Testis (tissue), 3 donors: Measurements from ENCODE around the gene VCAM1. TPM values are rescaled to one million over a fixed set of nuclear protein-coding genes. Genes with fewer than 3 reads are reported as not detected.
A peak's percentile ranks its signal among the peaks of the same experiment; 100 is the strongest.
"Not testable (repeated sequence)": the region's sequence is repeated elsewhere in the genome, so short reads cannot be mapped to it uniquely, and the experiment has no call there.

Experiments used
- DNase-seq: peaks from one replicate; pipeline ENCODE4 v3.0.0-alpha.2; 2019
- H3K27ac ChIP-seq, 2 donors: fragments of 200-600 bp; sonication (generic); one replicate each; pipeline ENCODE4 v1.5.1; 2019
- H3K27me3 ChIP-seq: fragments of 200-600 bp; sonication (generic); one replicate; pipeline ENCODE4 v1.5.1; 2019
- H3K36me3 ChIP-seq: fragments of 200-600 bp; sonication (generic); one replicate; pipeline ENCODE4 v1.5.1; 2017; ENCODE audit warnings: low read depth; ENCODE audit errors: missing control alignments
- H3K4me1 ChIP-seq: fragments of 200-600 bp; sonication (generic); one replicate; pipeline ENCODE4 v1.5.1; 2019
- H3K4me3 ChIP-seq, 2 donors: fragments of 200-600 bp; sonication (generic); one replicate each; pipeline ENCODE4 v1.5.1; 2017 to 2019
- H3K9me3 ChIP-seq: fragments of 200-600 bp; sonication (generic); one replicate; pipeline ENCODE4 v1.5.1; 2017
- POLR2A ChIP-seq: fragments of 450-650 bp; IDR thresholded peaks from one replicate; pipeline ENCODE4 v1.6.1; 2017; ENCODE audit warnings: antibody characterized with exemption, mild to moderate bottlenecking, moderate library complexity
- WGBS, 2 donors: methylation state at CpG; one replicate each; pipeline ENCODE4 v1.1.5; 2018; 5-methylcytosine and 5-hydroxymethylcytosine counted together
- intact Hi-C: fragments of 100-400 bp; cut with DNase I; formaldehyde crosslinking; loops from one replicate; pipeline ENCODE4 v1.15.1; 2023; ENCODE audit warnings: low total_unique reads
- polyA plus RNA-seq: library from polyadenylated mRNA; stranded (reverse); fragments of 350-450 nt; fragmentation: Illumina TruSeq; extraction: RNeasy Lipid Tissue Mini Kit (QIAGEN cat#74804); gene quantifications from one replicate; pipeline ENCODE4 v1.2.3, GENCODE V29; 2014; ENCODE audit warnings: low read depth, low replicate concordance; ENCODE audit not compliant: insufficient read depth
- total RNA-seq, 2 donors: library from RNA; depleted of rRNA; stranded (reverse); fragments of >200 nt; gene quantifications; one replicate each; pipeline ENCODE4 v1.2.3, GENCODE V29; 2016
- TF ChIP-seq, protein P1 (sequence below), 3 experiments: fragments of 450-650 bp in 2 of 3; fragments of 200-600 bp in 1 of 3; sonication (generic) in 1 of 3; IDR thresholded peaks; one replicate each; pipeline ENCODE4 v1.5.1; 2016 to 2019; ENCODE audit warnings: antibody characterized with exemption in 3 of 3, mild to moderate bottlenecking in 2 of 3, moderate library complexity in 1 of 3

Gene VCAM1
- total and polyA plus RNA-seq, 3 donors from 2014 or later: 4.1 to 11.7 (median 8.6) TPM

DNA sequence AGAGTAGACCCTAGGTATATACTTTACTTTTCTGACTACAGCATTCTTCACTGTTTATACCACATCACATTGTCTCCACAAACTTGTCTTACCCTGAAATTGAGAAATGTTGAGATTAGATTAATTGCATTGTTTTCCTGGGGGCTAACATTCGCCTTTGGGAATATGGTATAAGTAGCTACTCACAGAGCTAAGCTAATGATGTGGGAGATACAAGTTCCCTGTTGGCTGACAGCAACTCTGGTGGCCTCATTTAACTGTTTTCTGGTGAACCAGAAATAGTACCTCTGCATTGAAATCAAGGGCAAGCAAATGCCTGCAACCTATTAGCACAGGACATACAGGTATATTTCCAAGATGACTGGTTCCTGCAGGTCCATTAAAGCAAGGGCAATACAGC, 13.2 kb upstream of the VCAM1 start:
- Histone ChIP-seq H3K9me3 (no peaks in the 10 kb centered on the region), H3K27ac (no peak overlapping the region), H3K27me3 (no peaks in the 10 kb centered on the region), H3K4me1 (peaks cover 10% of the 10 kb centered on the region), H3K36me3 (no peaks in the 10 kb centered on the region), H3K4me3 (no peak overlapping the region)
- 90 to 92% methylated on average over 1 of the region's 1 CpG for WGBS, 2 donors
- intact Hi-C loops: no loop called here
- DNase-seq: no peak
- TF ChIP-seq, protein P1, sequence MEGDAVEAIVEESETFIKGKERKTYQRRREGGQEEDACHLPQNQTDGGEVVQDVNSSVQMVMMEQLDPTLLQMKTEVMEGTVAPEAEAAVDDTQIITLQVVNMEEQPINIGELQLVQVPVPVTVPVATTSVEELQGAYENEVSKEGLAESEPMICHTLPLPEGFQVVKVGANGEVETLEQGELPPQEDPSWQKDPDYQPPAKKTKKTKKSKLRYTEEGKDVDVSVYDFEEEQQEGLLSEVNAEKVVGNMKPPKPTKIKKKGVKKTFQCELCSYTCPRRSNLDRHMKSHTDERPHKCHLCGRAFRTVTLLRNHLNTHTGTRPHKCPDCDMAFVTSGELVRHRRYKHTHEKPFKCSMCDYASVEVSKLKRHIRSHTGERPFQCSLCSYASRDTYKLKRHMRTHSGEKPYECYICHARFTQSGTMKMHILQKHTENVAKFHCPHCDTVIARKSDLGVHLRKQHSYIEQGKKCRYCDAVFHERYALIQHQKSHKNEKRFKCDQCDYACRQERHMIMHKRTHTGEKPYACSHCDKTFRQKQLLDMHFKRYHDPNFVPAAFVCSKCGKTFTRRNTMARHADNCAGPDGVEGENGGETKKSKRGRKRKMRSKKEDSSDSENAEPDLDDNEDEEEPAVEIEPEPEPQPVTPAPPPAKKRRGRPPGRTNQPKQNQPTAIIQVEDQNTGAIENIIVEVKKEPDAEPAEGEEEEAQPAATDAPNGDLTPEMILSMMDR (IDR thresholded peaks at IDR 0.05): no peak
- no peak for TF ChIP-seq POLR2A

DNA sequence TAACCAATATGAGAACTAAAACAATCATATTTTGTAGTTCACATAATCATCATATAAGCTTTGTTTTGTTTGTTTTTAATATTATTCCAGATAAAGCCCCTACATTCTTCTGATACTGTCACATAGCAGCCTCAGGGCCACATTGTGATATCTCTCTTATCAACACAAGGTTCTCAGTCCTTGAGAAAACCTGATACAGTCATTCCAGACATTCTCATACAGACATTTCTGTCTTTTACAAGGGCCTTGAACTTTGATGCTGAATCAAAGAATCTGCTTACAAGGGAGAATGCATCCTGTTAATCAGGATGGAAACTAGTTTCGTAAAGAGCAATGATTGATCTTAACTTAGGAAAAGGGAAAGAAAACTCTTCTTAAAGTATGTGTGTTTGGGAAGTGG, 12.7 kb upstream of the VCAM1 start:
- Histone ChIP-seq H3K4me3 (no peak overlapping the region), H3K27ac (no peak overlapping the region), H3K36me3 (no peaks in the 10 kb centered on the region), H3K27me3 (no peaks in the 10 kb centered on the region), H3K9me3 (no peaks in the 10 kb centered on the region), H3K4me1 (peaks cover 10% of the 10 kb centered on the region)
- no peak for DNase-seq
- WGBS, 2 donors: 39 to 48% methylated on average over 1 of the region's 1 CpG
- TF ChIP-seq POLR2A: no peak
- TF ChIP-seq, protein P1 (IDR thresholded peaks at IDR 0.05): no peak
- intact Hi-C loops: no loop called here

DNA sequence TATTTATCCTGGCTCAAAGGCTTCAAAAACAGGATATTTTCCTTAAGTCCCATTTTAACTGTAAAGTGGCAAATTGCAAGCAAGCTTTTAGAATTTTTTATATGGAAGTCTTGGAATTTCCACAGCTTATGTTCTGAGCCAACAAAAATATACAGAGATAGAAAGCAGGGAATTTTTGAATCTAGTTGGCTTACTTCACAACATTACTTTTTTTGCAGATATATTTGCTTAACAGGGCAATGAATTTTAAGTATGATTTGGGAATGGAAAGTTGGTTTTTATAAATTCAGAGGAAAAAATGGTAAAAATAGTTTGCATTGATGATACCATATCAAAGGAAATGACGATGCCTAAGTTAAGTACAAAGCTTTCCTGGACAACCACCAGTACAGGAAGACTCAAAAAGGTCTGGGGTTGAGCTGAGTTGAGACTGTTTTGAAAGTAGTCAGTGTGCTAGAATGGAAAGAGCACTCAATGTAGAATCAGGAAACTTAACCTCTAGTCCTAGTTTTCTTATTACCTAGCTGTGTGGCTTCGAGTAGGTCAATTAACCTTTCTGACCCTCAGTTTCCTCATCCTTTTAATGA, 11.0 kb upstream of the VCAM1 start:
- peak overlapping the region in 1 of 2 donors; percentile 43 for H3K27ac ChIP-seq
- H3K4me3 ChIP-seq: no peak overlapping the region
- H3K4me1 ChIP-seq: peaks cover 10% of the 10 kb centered on the region
- H3K36me3 ChIP-seq: no peaks in the 10 kb centered on the region
- DNase-seq: no peak
- TF ChIP-seq, protein P1 (IDR thresholded peaks at IDR 0.05): no peak
- no peak for TF ChIP-seq POLR2A
- H3K9me3 ChIP-seq: no peaks in the 10 kb centered on the region
- intact Hi-C loops: no loop called here
- WGBS, 2 donors: 51 to 69% methylated on average over 2 of the region's 2 CpGs
- no peaks in the 10 kb centered on the region for H3K27me3 ChIP-seq

DNA sequence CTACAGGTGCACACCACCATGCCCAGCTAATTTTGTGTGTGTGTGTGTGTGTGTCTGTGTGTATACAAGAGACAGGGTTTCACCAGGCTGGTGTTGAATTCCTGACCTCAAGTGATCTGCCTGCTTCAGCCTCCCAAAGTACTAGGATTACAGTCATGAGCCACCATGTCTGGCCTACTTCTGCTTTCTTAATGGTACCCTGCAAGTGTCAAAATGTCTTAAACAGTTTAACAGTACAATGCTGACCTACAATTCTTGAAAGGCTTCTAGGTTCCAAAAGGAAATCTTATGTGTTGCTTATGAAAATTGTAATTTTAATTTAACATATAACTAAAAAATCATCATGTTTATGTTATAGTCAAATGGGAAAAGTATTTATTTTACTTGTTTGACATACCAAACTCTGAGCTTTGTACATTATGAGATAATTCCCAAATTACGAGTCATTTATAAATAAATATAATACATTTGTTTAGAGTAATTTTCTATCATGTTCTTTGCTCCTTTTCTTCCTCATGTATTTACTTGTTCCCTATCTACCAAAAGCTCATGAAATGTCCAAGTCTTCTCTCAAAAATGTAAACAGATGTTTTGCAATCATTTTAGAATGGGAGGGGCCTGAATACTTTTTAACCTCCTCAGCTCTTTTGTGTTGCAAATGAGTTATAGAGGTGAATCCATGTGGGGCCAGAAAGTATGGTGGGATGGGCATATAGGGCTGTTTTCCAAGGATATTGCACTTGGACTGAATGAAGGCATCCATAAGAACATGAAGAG, 8.4 kb upstream of the VCAM1 start:
- Histone ChIP-seq H3K27ac (no peak overlapping the region), H3K4me1 (peaks cover 10% of the 10 kb centered on the region), H3K27me3 (no peaks in the 10 kb centered on the region), H3K4me3 (no peak overlapping the region), H3K36me3 (no peaks in the 10 kb centered on the region), H3K9me3 (no peaks in the 10 kb centered on the region)
- no peak for DNase-seq
- WGBS, 2 donors: 86% methylated on average over 1 of the region's 1 CpG
- intact Hi-C loops: no loop called here
- TF ChIP-seq POLR2A: no peak
- TF ChIP-seq, protein P1 (IDR thresholded peaks at IDR 0.05): no peak

DNA sequence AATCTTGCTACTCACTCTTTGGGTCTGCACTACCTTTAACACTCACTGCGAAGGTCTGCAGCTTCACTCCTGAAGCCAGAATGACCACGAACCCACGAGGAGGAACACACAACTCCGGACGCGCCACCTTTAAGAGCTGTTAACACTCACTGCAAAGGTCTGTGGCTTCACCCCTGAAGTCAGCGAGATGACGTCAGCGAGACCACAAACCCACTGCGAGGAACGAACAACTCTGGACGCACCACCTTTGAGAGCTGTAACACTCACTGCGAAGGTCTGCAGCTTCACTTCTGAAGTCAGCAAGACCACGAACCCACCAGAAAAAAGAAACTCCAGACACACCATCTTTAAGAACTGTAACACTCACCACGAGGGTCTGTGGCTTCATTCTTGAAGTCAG, 6.5 kb upstream of the VCAM1 start:
- H3K4me3 ChIP-seq, H3K27me3 ChIP-seq, DNase-seq, intact Hi-C loops, H3K4me1 ChIP-seq, H3K36me3 ChIP-seq, H3K27ac ChIP-seq, H3K9me3 ChIP-seq: not testable (repeated sequence)
- 81 to 94% methylated on average over 15 of the region's 15 CpGs for WGBS, 2 donors
